NK-92 (cell line): ENCODE results near the gene FBXW2.

Source experiments
- DNase-seq: peaks from one replicate; lab custom pipeline; 2025; ENCODE audit not compliant: unreplicated experiment; lab: John Stamatoyannopoulos, UW

Gene FBXW2

GRCh38 chr9:120715389-120715924 is 77.8 kb downstream of the FBXW2 start:
- no peak for DNase-seq

DNA sequence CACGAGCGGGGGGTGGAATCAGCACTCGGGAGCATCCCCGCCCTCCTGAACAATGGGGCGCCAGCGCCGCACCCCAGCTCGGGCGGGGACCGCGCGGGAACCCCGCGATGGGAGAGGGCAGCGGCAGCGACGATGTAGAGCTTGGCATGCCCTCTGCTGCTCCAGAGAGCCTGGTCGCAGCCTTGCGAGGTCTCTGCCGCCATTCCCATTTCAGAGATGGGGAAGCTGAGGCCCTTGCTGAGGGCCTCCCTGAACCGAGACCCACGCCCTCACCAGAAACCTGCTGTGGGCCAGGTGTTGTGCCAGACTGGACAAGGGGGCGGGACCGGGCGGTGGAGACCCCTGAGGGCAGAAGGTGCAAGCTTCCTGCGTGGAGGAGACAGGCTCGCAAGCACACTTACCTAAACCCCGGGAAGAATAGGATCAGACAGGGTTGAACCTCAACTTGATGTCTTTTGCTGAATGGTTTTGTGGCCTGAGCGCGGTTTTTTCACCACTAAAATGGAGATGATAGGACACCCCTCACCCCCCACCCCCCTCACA is 78.3 kb downstream of the FBXW2 start:
- no peak for DNase-seq

GRCh38 chr9:120714088-120714845 is 78.9 kb downstream of the FBXW2 start, which contains the start of gene MEGF9:
Gene MEGF9, minus strand, starts transcription at chr9:120714470. Its CDS starts 112 bp downstream, at chr9:120714358.
- peak; percentile 74 for DNase-seq

DNA sequence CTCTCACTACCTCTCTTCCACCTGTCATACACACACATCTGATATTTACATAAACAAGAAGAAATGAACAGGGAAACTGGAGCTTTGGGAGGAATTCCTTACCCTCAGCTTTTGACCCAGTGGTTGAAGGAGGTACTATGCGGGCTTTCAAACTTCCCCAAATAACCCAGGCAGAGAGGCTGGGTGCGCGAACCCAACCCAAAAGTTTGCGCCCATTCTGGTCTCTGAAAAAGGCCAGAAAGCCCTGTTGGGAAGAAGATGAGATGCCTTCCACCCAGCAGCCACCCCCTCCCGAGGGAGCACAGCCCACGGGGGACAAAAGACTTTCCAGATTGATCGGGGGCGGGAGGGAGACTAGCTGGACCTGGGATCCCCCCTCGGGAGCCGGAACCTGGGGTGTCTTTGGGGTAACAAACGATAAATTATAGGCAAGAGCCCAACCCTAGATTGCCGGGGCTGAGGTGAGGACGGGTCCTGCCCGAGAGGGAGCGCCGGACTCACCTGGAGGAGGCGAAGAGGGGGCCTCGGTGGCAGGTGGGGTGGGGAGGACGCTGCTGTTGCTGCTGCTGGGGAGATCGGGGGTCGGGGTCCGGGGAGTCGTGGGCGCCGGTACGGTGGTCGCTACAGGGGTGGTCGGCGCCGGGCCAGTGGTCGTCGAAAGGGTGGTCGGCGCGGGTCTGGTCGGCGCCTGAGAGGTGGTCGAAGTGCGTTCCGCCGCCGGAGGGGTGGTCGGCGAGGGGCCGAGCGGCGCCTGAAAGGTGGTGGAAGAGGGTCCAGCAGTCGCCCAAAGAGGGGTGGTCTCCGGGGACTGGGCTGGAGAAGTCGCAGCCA is 79.7 kb downstream of the FBXW2 start:
- no peak for DNase-seq

- no peak for DNase-seq
Measured at GRCh38 chr9:120712539-120713031, 80.6 kb downstream of the FBXW2 start.

GRCh38 chr9:120711841-120712538 is 81.2 kb downstream of the FBXW2 start:
- DNase-seq: no peak

DNA sequence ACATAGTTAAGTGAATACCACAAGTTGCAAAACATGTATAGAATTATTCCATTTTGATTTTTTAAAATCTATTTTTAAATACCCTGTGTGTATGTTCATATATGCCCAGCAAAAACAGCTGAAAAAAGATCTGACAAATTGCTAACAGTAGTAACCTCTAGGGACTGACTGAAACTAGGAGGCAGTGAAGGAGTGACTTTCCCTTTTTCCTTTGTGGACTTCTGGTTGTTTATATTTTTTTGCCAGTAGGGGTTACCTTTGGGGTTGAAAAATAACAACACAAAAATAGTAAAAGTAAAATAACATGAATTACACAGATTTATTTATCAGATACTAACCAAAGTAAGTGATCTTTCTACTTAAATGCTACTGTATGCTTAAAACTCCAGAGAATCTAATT is 81.9 kb downstream of the FBXW2 start:
- no peak for DNase-seq

DNA sequence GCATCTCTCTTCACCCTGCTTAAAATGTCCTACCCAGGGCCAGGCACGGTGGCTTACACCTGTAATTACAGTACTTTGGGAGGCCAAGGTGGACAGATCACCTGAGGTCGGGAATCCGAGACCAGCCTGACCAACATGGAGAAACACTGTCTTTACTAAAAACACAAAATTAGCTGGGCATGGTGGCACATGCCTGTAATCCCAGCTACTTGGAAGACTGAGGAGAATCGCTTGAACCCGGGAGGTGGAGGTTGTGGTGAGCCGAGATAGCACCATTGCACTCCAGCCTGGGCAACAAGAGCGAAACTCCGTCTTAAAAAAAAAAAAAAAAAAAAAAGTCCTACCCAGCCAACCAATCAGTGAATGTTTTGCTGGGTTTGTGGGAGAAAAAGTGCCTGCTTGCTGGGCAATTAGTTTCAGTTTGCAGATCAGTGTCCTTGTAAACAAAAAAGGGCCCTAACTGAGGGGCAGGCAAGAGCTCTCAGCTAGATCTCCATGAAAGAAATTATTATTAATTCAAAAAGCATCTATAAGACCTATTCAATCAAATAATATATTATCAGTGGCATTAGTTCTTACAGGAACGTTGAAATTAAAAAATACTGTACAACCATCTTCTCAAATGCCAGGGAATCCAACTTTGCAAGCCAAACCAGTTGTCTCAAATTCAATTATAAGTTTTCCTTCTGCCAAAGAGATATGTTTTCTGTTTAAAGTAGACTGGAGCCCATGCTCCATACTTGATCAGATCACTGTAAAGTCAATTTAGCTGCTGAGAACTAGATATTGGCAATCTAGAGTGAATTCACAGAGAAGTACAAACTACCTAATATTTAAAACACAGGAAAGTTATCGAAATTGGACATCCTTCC is 82.9 kb downstream of the FBXW2 start:
- no peak for DNase-seq

DNA sequence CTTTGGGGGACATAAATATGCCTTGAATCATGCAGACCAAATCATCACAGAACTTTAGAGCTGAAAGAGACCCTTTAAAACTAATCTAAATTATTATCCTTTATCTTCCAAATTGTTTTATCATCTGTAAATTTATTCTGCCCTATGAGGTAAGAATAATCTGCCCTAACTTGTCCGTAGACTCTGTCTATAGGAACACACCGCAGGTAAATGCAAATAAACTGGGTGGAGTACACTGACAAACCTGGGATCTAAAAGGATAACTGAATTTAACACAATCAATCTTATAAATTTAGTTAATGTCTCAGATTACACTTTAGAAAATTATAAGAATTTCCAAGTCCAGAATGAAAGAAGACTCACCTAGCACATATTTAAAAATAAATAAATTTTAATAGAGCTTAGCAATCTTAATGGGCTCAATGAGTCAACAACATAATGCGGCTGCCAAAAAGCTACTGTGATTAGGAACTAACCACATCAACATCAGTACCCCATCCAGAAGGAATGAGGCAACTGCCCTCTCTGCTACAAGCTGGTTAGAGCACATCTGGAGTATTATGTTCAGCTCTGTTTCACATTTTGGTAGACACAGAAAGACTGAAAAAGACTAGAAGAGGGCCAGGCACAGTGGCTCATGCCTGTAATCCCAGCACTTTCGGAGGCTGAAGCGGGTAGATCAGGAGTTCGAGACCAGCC is 84.5 kb downstream of the FBXW2 start:
- no peak for DNase-seq

DNA sequence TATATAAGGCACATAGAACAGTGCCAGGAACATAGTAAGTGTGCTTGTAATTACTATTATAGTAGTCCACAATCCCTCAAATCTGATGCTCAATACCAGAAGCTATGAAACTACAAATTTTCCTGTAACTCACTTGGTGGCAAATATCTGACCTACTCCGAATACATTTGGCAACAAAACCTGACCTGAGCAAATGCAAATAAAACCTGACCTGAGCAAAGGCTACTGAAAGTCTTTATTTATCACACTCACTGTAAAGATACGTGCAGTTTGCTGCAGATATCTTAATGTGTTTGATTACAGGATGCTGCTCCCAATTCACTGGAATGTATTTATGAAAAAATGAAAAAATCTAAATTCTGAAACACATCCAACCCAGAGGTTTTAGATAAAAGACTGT is 86.0 kb downstream of the FBXW2 start:
- DNase-seq: no peak
